ENCODE results near the gene CHST8. TPM values are rescaled to one million over a fixed set of nuclear protein-coding genes. Genes with fewer than 3 reads are reported as not detected.

Gene CHST8
- total and polyA plus RNA-seq, 4 donors = 0.36 to 1.4 (median 0.96) TPM; not detected in 1

- Histone ChIP-seq H3K9me3 (ENCODE audit: control insufficient read depth, low read length) (no peaks in the 10 kb centered on the region), H3K36me3 (ENCODE audit: control insufficient read depth in 1 of 2, insufficient read depth in 2 of 2, low read length in 1 of 2) (no peaks in the 10 kb centered on the region), H3K27me3 (ENCODE audit: control insufficient read depth in 1 of 2, insufficient read depth in 2 of 2, low read length in 1 of 2) (no peaks in the 10 kb centered on the region), H3K27ac (ENCODE audit: low read depth in 1 of 2, low read length in 2 of 2) (no peak overlapping the region), H3K4me3 (ENCODE audit: low read length in 2 of 2) (no peak overlapping the region), H3K4me1 (ENCODE audit: control insufficient read depth in 1 of 2, insufficient read depth in 2 of 2, low read length in 2 of 2) (no peaks in the 10 kb centered on the region)
- WGBS, 2 donors = 77 to 82% methylated on average over 12 of the region's 12 CpGs
- DNase-seq (peak in 1 of 2 donors; percentile 33), ATAC-seq (ENCODE audit: low FRiP score) (no peak)
- intact Hi-C loops (cut with DNase I) = no loop called here
These were observed 57.2 kb downstream of the CHST8 start for GRCh38 chr19:33678796-33679585.

GRCh38 chr19:33679696-33680095, 57.9 kb downstream of the CHST8 start:
- WGBS, 2 donors = 73 to 79% methylated on average over 5 of the region's 5 CpGs
- no peaks in the 10 kb centered on the region for H3K4me1 ChIP-seq (ENCODE audit: control insufficient read depth in 1 of 2, insufficient read depth in 2 of 2, low read length in 2 of 2)
- no peak overlapping the region for H3K27ac ChIP-seq (ENCODE audit: low read depth in 1 of 2, low read length in 2 of 2)
- no peaks in the 10 kb centered on the region for H3K9me3 ChIP-seq (ENCODE audit: control insufficient read depth, low read length)
- intact Hi-C loops (cut with DNase I) = no loop called here
- DNase-seq = peak in 1 of 2 donors; percentile 54
- no peaks in the 10 kb centered on the region for H3K36me3 ChIP-seq (ENCODE audit: control insufficient read depth in 1 of 2, insufficient read depth in 2 of 2, low read length in 1 of 2)
- H3K4me3 ChIP-seq (ENCODE audit: low read length in 2 of 2) = no peak overlapping the region
- ATAC-seq (ENCODE audit: low FRiP score) = no peak
- no peaks in the 10 kb centered on the region for H3K27me3 ChIP-seq (ENCODE audit: control insufficient read depth in 1 of 2, insufficient read depth in 2 of 2, low read length in 1 of 2)

GRCh38 chr19:33681081-33681680, 59.4 kb downstream of the CHST8 start:
- Histone ChIP-seq H3K4me3 (ENCODE audit: low read length in 2 of 2) (no peak overlapping the region), H3K4me1 (ENCODE audit: control insufficient read depth in 1 of 2, insufficient read depth in 2 of 2, low read length in 2 of 2) (no peaks in the 10 kb centered on the region), H3K27ac (ENCODE audit: low read depth in 1 of 2, low read length in 2 of 2) (no peak overlapping the region), H3K9me3 (ENCODE audit: control insufficient read depth, low read length) (no peaks in the 10 kb centered on the region), H3K36me3 (ENCODE audit: control insufficient read depth in 1 of 2, insufficient read depth in 2 of 2, low read length in 1 of 2) (no peaks in the 10 kb centered on the region), H3K27me3 (ENCODE audit: control insufficient read depth in 1 of 2, insufficient read depth in 2 of 2, low read length in 1 of 2) (no peaks in the 10 kb centered on the region)
- intact Hi-C loops (cut with DNase I) = no loop called here
- WGBS, 2 donors = 56 to 68% methylated on average over 3 of the region's 3 CpGs
- peak in 1 of 2 donors; percentile 43 for DNase-seq
- ATAC-seq (ENCODE audit: low FRiP score) = no peak

GRCh38 chr19:33683881-33684537, 62.3 kb downstream of the CHST8 start:
- no peaks in the 10 kb centered on the region for H3K27me3 ChIP-seq (ENCODE audit: control insufficient read depth in 1 of 2, insufficient read depth in 2 of 2, low read length in 1 of 2)
- no peak for ATAC-seq (ENCODE audit: low FRiP score)

GRCh38 chr19:33684538-33685232, 62.9 kb downstream of the CHST8 start:
- H3K4me3 ChIP-seq (ENCODE audit: low read length in 2 of 2) = no peak overlapping the region
- DNase-seq = peak; percentile 11 to 62
- ATAC-seq (ENCODE audit: low FRiP score) = no peak
- WGBS, 2 donors = 12 to 14% methylated on average over 42 of the region's 42 CpGs
- H3K9me3 ChIP-seq (ENCODE audit: control insufficient read depth, low read length) = no peaks in the 10 kb centered on the region
- intact Hi-C loops (cut with DNase I) = no loop called here
- no peaks in the 10 kb centered on the region for H3K4me1 ChIP-seq (ENCODE audit: control insufficient read depth in 1 of 2, insufficient read depth in 2 of 2, low read length in 2 of 2)
- no peaks in the 10 kb centered on the region for H3K27me3 ChIP-seq (ENCODE audit: control insufficient read depth in 1 of 2, insufficient read depth in 2 of 2, low read length in 1 of 2)
- no peaks in the 10 kb centered on the region for H3K36me3 ChIP-seq (ENCODE audit: control insufficient read depth in 1 of 2, insufficient read depth in 2 of 2, low read length in 1 of 2)
- H3K27ac ChIP-seq (ENCODE audit: low read depth in 1 of 2, low read length in 2 of 2) = no peak overlapping the region

More at GRCh38 chr19:33683881-33684537, 62.3 kb downstream of the CHST8 start:
- 17 to 19% methylated on average over 23 to 24 of the region's 24 CpGs for WGBS, 2 donors
- Histone ChIP-seq H3K27ac (ENCODE audit: low read depth in 1 of 2, low read length in 2 of 2) (no peak overlapping the region), H3K4me1 (ENCODE audit: control insufficient read depth in 1 of 2, insufficient read depth in 2 of 2, low read length in 2 of 2) (no peaks in the 10 kb centered on the region), H3K36me3 (ENCODE audit: control insufficient read depth in 1 of 2, insufficient read depth in 2 of 2, low read length in 1 of 2) (no peaks in the 10 kb centered on the region), H3K4me3 (ENCODE audit: low read length in 2 of 2) (no peak overlapping the region), H3K9me3 (ENCODE audit: control insufficient read depth, low read length) (no peaks in the 10 kb centered on the region)
- intact Hi-C loops (cut with DNase I) = no loop called here
- DNase-seq = peak; percentile 39 to 67

GRCh38 chr19:33685541-33685940, 63.8 kb downstream of the CHST8 start:
- H3K4me3 ChIP-seq (ENCODE audit: low read length in 2 of 2) = no peak overlapping the region
- no peaks in the 10 kb centered on the region for H3K9me3 ChIP-seq (ENCODE audit: control insufficient read depth, low read length)
- H3K27me3 ChIP-seq (ENCODE audit: control insufficient read depth in 1 of 2, insufficient read depth in 2 of 2, low read length in 1 of 2) = no peaks in the 10 kb centered on the region
- no peak overlapping the region for H3K27ac ChIP-seq (ENCODE audit: low read depth in 1 of 2, low read length in 2 of 2)
- no peaks in the 10 kb centered on the region for H3K36me3 ChIP-seq (ENCODE audit: control insufficient read depth in 1 of 2, insufficient read depth in 2 of 2, low read length in 1 of 2)
- intact Hi-C loops (cut with DNase I) = no loop called here
- ATAC-seq (ENCODE audit: low FRiP score) (no peak), DNase-seq (peak in 1 of 2 donors; percentile 45)
- 83 to 86% methylated on average over 6 of the region's 6 CpGs for WGBS, 2 donors
- no peaks in the 10 kb centered on the region for H3K4me1 ChIP-seq (ENCODE audit: control insufficient read depth in 1 of 2, insufficient read depth in 2 of 2, low read length in 2 of 2)

GRCh38 chr19:33686262-33686661, 64.5 kb downstream of the CHST8 start:
- ATAC-seq (ENCODE audit: low FRiP score) (no peak), DNase-seq (no peak)
- no peaks in the 10 kb centered on the region for H3K9me3 ChIP-seq (ENCODE audit: control insufficient read depth, low read length)
- no peaks in the 10 kb centered on the region for H3K27me3 ChIP-seq (ENCODE audit: control insufficient read depth in 1 of 2, insufficient read depth in 2 of 2, low read length in 1 of 2)
- no peaks in the 10 kb centered on the region for H3K4me1 ChIP-seq (ENCODE audit: control insufficient read depth in 1 of 2, insufficient read depth in 2 of 2, low read length in 2 of 2)
- no peak overlapping the region for H3K4me3 ChIP-seq (ENCODE audit: low read length in 2 of 2)
- intact Hi-C loops (cut with DNase I) = no loop called here
- no peak overlapping the region for H3K27ac ChIP-seq (ENCODE audit: low read depth in 1 of 2, low read length in 2 of 2)
- no peaks in the 10 kb centered on the region for H3K36me3 ChIP-seq (ENCODE audit: control insufficient read depth in 1 of 2, insufficient read depth in 2 of 2, low read length in 1 of 2)
- WGBS, 2 donors = 76 to 86% methylated on average over 8 of the region's 8 CpGs

- no peaks in the 10 kb centered on the region for H3K27me3 ChIP-seq (ENCODE audit: control insufficient read depth in 1 of 2, insufficient read depth in 2 of 2, low read length in 1 of 2)
These were observed 65.1 kb downstream of the CHST8 start for GRCh38 chr19:33686687-33687480.

More at GRCh38 chr19:33686687-33687480, 65.1 kb downstream of the CHST8 start:
- Histone ChIP-seq H3K4me1 (ENCODE audit: control insufficient read depth in 1 of 2, insufficient read depth in 2 of 2, low read length in 2 of 2) (no peaks in the 10 kb centered on the region), H3K9me3 (ENCODE audit: control insufficient read depth, low read length) (no peaks in the 10 kb centered on the region), H3K36me3 (ENCODE audit: control insufficient read depth in 1 of 2, insufficient read depth in 2 of 2, low read length in 1 of 2) (no peaks in the 10 kb centered on the region), H3K4me3 (ENCODE audit: low read length in 2 of 2) (no peak overlapping the region), H3K27ac (ENCODE audit: low read depth in 1 of 2, low read length in 2 of 2) (no peak overlapping the region)
- ATAC-seq (ENCODE audit: low FRiP score) (no peak), DNase-seq (peak in 1 of 2 donors; percentile 67)
- 72 to 75% methylated on average over 24 of the region's 24 CpGs for WGBS, 2 donors
- intact Hi-C loops (cut with DNase I) = no loop called here
